H1 (cell line): Measurements from ENCODE around the gene ZNF175. TPM values are rescaled to one million over a fixed set of nuclear protein-coding genes. Genes with fewer than 3 reads are reported as not detected.

Source experiments
- KDM5A ChIP-seq: fragments of 200-600 bp; IDR thresholded peaks from 2 replicates; pipeline ENCODE4 v1.7.1; 2012; ENCODE audit warnings: mild to moderate bottlenecking, low read length, inconsistent platforms, mixed read lengths
- polyA plus RNA-seq, 7 experiments: library from polyadenylated mRNA; depleted of rRNA in 3 of 7; stranded (reverse) in 5 of 7; unstranded in 2 of 7; fragments of >200 nt in 5 of 7; fragments of 200-250 nt in 2 of 7; gene quantifications; 1 replicate in 5 of 7; 2 replicates in 1 of 7; 4 replicates in 1 of 7; pipeline versions ENCODE4 v1.2.1 to v1.2.3, GENCODE V29; 2011 to 2013; ENCODE audit warnings: missing spikeins in 2 of 7, mixed read lengths in 2 of 7
- total RNA-seq: library from RNA; stranded (reverse); fragmentation: NEBNext Ultra II Directional; extraction: Animal tissue kit (Norgen Biotek cat#: 25700); gene quantifications from 2 replicates; pipeline ENCODE4 v1.2.1, GENCODE V29; 2021
- TF ChIP-seq, protein P1 (sequence below): IDR thresholded peaks from 2 replicates; pipeline ENCODE4 v1.6.1; 2012; ENCODE audit warnings: low read length, inconsistent platforms

ZNF175 gene
- total and polyA plus RNA-seq, 2 of the 8 experiments (the other 6 are each of a cell fraction or from before 2014, with no cell fraction given) = 1.7 to 11.1 TPM

DNA sequence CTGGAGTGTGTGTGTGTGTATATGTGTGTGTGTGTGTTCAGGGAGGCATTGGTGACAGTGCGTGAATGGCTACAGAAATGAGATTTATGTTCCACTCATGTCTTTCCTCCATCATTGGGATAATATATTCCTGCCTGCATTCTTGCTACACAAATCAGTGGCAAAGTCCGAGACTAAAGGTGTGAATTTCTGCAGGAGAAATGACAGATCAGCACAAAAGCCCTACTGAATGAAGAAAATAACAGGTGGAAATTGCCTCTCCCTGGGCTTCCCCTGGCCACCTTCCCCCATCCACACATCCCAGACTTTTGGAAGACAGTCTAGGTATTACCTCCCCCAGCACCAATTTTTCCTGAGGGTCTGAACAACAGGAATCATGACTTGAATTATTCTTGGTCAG lies 49.7 kb upstream of the ZNF175 start (continued):
- TF ChIP-seq, protein P1, sequence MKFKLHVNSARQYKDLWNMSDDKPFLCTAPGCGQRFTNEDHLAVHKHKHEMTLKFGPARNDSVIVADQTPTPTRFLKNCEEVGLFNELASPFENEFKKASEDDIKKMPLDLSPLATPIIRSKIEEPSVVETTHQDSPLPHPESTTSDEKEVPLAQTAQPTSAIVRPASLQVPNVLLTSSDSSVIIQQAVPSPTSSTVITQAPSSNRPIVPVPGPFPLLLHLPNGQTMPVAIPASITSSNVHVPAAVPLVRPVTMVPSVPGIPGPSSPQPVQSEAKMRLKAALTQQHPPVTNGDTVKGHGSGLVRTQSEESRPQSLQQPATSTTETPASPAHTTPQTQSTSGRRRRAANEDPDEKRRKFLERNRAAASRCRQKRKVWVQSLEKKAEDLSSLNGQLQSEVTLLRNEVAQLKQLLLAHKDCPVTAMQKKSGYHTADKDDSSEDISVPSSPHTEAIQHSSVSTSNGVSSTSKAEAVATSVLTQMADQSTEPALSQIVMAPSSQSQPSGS = no peak
- TF ChIP-seq KDM5A = no peak
